Sigmoid colon (tissue), 7 donors: ENCODE measurements around the gene JADE3. TPM values are rescaled to one million over a fixed set of nuclear protein-coding genes. Genes with fewer than 3 reads are reported as not detected.

Experiments used
- DNase-seq: peaks from one replicate; pipeline ENCODE4 v3.0.0-alpha.2; 2019
- H3K27ac ChIP-seq, 4 donors: fragments of 200-600 bp; sonication (generic); one replicate each; pipeline ENCODE4 v1.5.1; 2016 to 2019; ENCODE audit warnings: mild to moderate bottlenecking in 1 of 4
- H3K27me3 ChIP-seq, 3 donors: fragments of 200-600 bp; sonication (generic); one replicate each; pipeline ENCODE4 v1.5.1; 2019; ENCODE audit warnings: mild to moderate bottlenecking in 1 of 3
- H3K36me3 ChIP-seq, 4 donors: fragments of 200-600 bp; sonication (generic); one replicate each; pipeline ENCODE4 v1.5.1; 2016 to 2019
- H3K4me1 ChIP-seq, 4 donors: fragments of 200-600 bp; sonication (generic); one replicate each; pipeline ENCODE4 v1.5.1; 2017 to 2019
- H3K4me3 ChIP-seq, 4 donors: fragments of 200-600 bp; sonication (generic); one replicate each; pipeline ENCODE4 v1.5.1; 2017 to 2019; ENCODE audit warnings: mild to moderate bottlenecking in 2 of 4, moderate library complexity in 1 of 4
- H3K9me3 ChIP-seq, 4 donors: fragments of 200-600 bp in 3 of 4; sonication (generic) in 3 of 4; one replicate each; pipeline versions ENCODE4 v1.5.1 to v1.6.1; 2013 to 2019
- EP300 ChIP-seq, 4 donors: sonication (generic); formaldehyde crosslinking; IDR thresholded peaks; one replicate each; pipeline ENCODE4 v1.6.1; 2017; ENCODE audit warnings: antibody characterized with exemption in 4 of 4
- POLR2A ChIP-seq, 2 donors: fragments of 450-650 bp; IDR thresholded peaks; one replicate each; pipeline ENCODE4 v1.6.1; 2016; ENCODE audit warnings: antibody characterized with exemption in 2 of 2, mild to moderate bottlenecking in 2 of 2, moderate library complexity in 2 of 2
- POLR2AphosphoS5 ChIP-seq, 4 donors: sonication (generic); formaldehyde crosslinking; IDR thresholded peaks; one replicate each; pipeline ENCODE4 v1.6.1; 2017; ENCODE audit warnings: antibody characterized with exemption in 4 of 4
- WGBS, 2 donors: extraction: QIAGEN DNeasy Blood & Tissue Kit; methylation state at CpG; one replicate each; pipeline ENCODE4 v1.1.7; 2013; 5-methylcytosine and 5-hydroxymethylcytosine counted together
- intact Hi-C: fragments of 100-400 bp; cut with DNase I; formaldehyde crosslinking; loops from one replicate; pipeline ENCODE4 v1.15.1; 2023
- polyA plus RNA-seq, 3 donors: library from polyadenylated mRNA; stranded (reverse); fragments of 200-250 nt; gene quantifications; one replicate each; pipeline ENCODE4 v1.2.3, GENCODE V29; 2013
- total RNA-seq, 4 donors: library from RNA; depleted of rRNA; stranded (reverse); fragments of >200 nt; gene quantifications; one replicate each; pipeline ENCODE4 v1.1.0, GENCODE V29; 2016
- TF ChIP-seq, protein P1 (sequence below), 4 experiments: fragments of 450-650 bp in 3 of 4; fragments of 200-600 bp in 1 of 4; IDR thresholded peaks; one replicate each; pipeline ENCODE4 v1.5.1; 2016 to 2019; ENCODE audit warnings: antibody characterized with exemption in 4 of 4, mild to moderate bottlenecking in 3 of 4, moderate library complexity in 2 of 4
- donor health status: healthy with polysubstance abuse.
- donor health status: Bipolar disorder and iron deficiency.
- donor health status: healthy.

JADE3 gene
- total and polyA plus RNA-seq, 7 donors, result 0.60 to 7.8 (median 5.3) TPM

DNA sequence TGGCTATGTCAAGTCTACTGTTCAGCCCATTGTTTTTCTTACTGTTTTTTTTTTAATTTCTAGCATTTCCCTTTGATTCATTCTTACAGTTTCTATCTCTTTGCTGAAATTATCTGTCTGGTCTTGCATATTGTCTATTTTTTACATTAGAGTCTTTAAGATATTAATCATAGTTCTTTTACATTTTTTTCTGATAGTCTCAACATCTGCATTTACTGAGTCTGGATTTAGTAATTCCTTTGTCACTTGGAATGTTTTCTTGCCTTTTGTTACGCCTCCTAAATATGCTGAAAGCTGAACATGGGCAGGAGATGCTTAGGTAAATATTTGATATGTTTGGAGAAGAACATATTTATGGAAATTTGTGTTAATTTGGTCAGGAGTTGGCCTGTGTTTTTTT, 10.4 kb downstream of the JADE3 start:
- H3K27ac ChIP-seq, result no peak overlapping the region
- H3K36me3 ChIP-seq, result no peaks in the 10 kb centered on the region
- TF ChIP-seq POLR2A (IDR thresholded peaks at IDR 0.05), result no peak
- TF ChIP-seq, protein P1, sequence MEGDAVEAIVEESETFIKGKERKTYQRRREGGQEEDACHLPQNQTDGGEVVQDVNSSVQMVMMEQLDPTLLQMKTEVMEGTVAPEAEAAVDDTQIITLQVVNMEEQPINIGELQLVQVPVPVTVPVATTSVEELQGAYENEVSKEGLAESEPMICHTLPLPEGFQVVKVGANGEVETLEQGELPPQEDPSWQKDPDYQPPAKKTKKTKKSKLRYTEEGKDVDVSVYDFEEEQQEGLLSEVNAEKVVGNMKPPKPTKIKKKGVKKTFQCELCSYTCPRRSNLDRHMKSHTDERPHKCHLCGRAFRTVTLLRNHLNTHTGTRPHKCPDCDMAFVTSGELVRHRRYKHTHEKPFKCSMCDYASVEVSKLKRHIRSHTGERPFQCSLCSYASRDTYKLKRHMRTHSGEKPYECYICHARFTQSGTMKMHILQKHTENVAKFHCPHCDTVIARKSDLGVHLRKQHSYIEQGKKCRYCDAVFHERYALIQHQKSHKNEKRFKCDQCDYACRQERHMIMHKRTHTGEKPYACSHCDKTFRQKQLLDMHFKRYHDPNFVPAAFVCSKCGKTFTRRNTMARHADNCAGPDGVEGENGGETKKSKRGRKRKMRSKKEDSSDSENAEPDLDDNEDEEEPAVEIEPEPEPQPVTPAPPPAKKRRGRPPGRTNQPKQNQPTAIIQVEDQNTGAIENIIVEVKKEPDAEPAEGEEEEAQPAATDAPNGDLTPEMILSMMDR (IDR thresholded peaks at IDR 0.05), result no peak
- no peak for TF ChIP-seq EP300 (IDR thresholded peaks at IDR 0.05)
- no peak for TF ChIP-seq POLR2AphosphoS5 (IDR thresholded peaks at IDR 0.05)
- H3K4me1 ChIP-seq, result no peaks in the 10 kb centered on the region
- no peaks in the 10 kb centered on the region for H3K27me3 ChIP-seq
- DNase-seq, result no peak
- WGBS, 2 donors, result 97 to 98% methylated on average over 1 of the region's 1 CpG
- intact Hi-C loops, result no loop called here
- H3K9me3 ChIP-seq, result no peaks in the 10 kb centered on the region
- H3K4me3 ChIP-seq, result no peak overlapping the region

DNA sequence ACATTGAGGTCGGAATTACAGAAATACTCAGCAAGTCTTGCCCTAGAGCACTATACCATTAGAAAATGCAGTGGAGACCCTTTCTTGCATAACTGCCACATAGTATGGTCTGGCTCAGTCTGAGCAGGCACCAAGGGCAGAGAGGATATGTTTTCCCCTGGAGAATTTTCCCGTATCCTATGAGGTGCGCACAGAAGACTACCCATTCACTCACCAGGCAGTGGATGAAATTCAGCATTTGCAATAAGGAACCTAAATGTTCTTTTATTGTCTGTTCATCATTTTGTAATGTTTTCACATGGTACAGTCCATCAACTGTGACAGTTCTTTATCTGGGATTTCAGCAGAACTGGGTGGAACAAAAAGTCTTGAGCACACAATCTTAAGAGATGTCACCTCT, 15.5 kb downstream of the JADE3 start:
- Histone ChIP-seq H3K27ac (no peak overlapping the region), H3K4me1 (no peaks in the 10 kb centered on the region), H3K4me3 (no peak overlapping the region), H3K27me3 (no peaks in the 10 kb centered on the region), H3K36me3 (no peaks in the 10 kb centered on the region), H3K9me3 (no peaks in the 10 kb centered on the region)
- 97 to 98% methylated on average over 3 of the region's 3 CpGs for WGBS, 2 donors
- TF ChIP-seq EP300 (IDR thresholded peaks at IDR 0.05) (no peak), POLR2A (IDR thresholded peaks at IDR 0.05) (no peak), POLR2AphosphoS5 (IDR thresholded peaks at IDR 0.05) (no peak)
- TF ChIP-seq, protein P1 (IDR thresholded peaks at IDR 0.05), result no peak
- intact Hi-C loops, result no loop called here
- no peak for DNase-seq

DNA sequence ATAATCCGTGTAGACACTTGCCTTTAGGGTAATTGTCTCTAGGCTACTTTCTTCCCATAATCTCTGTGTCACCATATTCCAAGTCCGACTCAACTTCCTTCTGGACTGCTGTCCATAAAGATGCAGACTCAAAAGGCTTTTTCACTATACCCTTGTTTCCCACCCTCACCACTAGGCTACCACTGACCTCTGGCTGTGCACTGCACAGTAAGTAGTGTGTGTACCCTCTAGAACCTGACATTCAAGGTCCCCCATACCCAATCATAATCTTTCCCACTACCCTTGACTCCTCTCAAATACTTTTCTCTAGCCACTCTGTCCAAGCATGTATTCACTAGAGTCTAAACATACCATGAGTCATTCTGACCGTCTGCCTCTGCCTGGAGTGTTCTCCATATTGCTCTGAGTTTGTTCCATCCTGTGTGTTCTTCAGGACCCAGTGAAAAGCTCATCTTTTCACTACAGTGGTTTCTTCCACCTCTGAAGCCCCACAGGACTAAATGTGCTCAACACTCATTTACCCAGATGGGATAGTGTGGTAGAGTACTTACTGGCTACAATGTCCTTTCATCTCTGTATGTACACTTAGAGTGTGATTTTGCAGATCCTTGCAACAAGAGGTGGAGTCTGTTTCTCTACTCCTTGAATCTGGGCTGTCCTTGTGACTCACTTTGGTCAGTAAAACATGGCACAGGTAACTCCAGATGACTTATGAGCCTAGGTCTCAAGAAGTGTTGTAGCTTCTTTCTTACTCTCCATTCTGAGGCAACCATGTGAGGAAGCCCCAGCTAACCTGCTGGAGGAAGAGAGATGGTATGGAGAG, 17.4 kb downstream of the JADE3 start:
- DNase-seq, result no peak
- no peak overlapping the region for H3K27ac ChIP-seq
- WGBS, 2 donors, result 69 to 86% methylated on average over 3 of the region's 3 CpGs
- no peaks in the 10 kb centered on the region for H3K36me3 ChIP-seq
- H3K4me1 ChIP-seq, result no peaks in the 10 kb centered on the region
- no peak for TF ChIP-seq POLR2AphosphoS5 (IDR thresholded peaks at IDR 0.05)
- TF ChIP-seq, protein P1 (IDR thresholded peaks at IDR 0.05), result no peak
- no peak for TF ChIP-seq POLR2A (IDR thresholded peaks at IDR 0.05)
- no peak for TF ChIP-seq EP300 (IDR thresholded peaks at IDR 0.05)
- intact Hi-C loops, result no loop called here
- no peaks in the 10 kb centered on the region for H3K27me3 ChIP-seq
- H3K4me3 ChIP-seq, result no peak overlapping the region
- no peaks in the 10 kb centered on the region for H3K9me3 ChIP-seq

DNA sequence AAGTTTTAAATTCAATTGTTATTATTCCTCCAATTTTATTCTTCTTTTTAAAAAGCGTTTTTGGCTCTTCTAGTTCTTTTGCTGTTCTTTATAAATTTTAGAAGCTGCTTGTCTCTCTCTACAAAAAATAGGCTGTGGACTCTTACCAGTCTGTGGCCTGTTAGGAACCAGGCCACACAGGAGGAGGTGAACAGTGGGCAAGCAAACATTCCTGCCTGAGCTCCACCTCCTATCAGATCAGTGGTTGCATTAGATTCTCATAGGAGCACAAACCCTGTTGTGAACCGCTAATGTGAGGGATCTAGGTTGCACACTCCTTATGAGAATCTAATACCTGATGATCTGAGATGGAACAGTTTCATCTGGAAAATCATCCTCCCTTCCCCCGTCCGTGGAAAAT, 23.1 kb downstream of the JADE3 start:
- 95 to 96% methylated on average over 4 of the region's 4 CpGs for WGBS, 2 donors
- no peaks in the 10 kb centered on the region for H3K27me3 ChIP-seq

More for the DNA sequence above, 23.1 kb downstream of the JADE3 start:
- DNase-seq, result no peak
- Histone ChIP-seq H3K9me3 (no peaks in the 10 kb centered on the region), H3K36me3 (no peaks in the 10 kb centered on the region), H3K4me3 (no peak overlapping the region), H3K27ac (no peak overlapping the region), H3K4me1 (no peaks in the 10 kb centered on the region)
- TF ChIP-seq, protein P1 (IDR thresholded peaks at IDR 0.05), result no peak
- intact Hi-C loops, result no loop called here
